HL-60 (cell line): ENCODE measurements around the gene RAP1GAP.

Experiments used
- GABPA ChIP-seq: IDR thresholded peaks from 2 replicates; pipeline ENCODE4 v1.6.1; 2012; ENCODE audit warnings: low read depth
- TF ChIP-seq, protein P1 (sequence below): IDR thresholded peaks from one replicate; pipeline ENCODE4 v1.5.1; 2011; ENCODE audit warnings: low read length, control low read depth, inconsistent platforms; ENCODE audit not compliant: insufficient read depth

DNA sequence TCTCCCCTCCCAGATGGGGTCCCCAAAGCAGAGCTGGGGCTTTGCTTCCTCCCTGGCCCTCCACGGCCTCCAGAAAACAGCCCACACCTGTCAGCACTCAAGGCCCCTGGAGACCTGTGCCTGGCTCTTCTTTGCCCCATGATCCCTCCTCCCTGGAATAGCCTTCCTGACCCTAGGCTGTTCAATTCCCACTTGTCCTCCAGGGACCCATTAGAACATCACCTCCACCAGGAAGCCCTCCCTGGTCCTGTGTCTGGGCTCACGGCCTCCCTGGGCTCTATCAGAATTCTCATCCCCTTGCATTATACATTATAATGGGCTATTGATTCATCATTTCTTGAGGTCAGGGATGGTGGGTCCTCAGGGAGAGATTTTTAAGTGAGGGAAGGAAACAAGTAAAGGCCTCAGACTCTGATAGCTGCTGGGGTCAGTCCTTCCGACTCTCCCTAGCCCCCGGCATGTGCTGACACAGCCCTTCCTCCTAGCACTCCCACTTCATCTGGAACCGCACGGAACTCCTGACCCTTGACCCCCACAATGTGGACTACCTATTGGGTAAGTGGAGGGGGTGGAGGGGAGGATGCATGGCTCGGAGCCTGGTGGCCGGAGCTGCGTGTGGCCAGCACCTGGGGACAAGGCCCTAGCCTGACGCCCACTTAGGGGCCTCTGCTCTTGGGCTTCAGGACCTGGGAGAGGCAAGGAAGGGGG is 99.2 kb downstream of the RAP1GAP start:
- TF ChIP-seq, protein P1, sequence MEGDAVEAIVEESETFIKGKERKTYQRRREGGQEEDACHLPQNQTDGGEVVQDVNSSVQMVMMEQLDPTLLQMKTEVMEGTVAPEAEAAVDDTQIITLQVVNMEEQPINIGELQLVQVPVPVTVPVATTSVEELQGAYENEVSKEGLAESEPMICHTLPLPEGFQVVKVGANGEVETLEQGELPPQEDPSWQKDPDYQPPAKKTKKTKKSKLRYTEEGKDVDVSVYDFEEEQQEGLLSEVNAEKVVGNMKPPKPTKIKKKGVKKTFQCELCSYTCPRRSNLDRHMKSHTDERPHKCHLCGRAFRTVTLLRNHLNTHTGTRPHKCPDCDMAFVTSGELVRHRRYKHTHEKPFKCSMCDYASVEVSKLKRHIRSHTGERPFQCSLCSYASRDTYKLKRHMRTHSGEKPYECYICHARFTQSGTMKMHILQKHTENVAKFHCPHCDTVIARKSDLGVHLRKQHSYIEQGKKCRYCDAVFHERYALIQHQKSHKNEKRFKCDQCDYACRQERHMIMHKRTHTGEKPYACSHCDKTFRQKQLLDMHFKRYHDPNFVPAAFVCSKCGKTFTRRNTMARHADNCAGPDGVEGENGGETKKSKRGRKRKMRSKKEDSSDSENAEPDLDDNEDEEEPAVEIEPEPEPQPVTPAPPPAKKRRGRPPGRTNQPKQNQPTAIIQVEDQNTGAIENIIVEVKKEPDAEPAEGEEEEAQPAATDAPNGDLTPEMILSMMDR: no peak
- TF ChIP-seq GABPA: no peak
